Activated naive CD8-positive, alpha-beta T cell treated with anti-CD3 and anti-CD28 coated beads, Interleukin-2, amount 50 U/mL, for 24 hours (primary cell): ENCODE results near the gene MFF.

Experiments used
- ATAC-seq: fragments of 150-1000 bp; cut with Tn5 transposase; one replicate; pipeline ENCODE4 v1.10.0; 2021
- DNase-seq: peaks from one replicate; pipeline ENCODE4 v3.0.0; 2021
- H3K27ac Mint-ChIP-seq: one replicate; pipeline ENCODE4 v1.8.0; 2021; ENCODE audit warnings: mild to moderate bottlenecking, mixed read lengths
- H3K27me3 Mint-ChIP-seq: one replicate; pipeline ENCODE4 v1.8.0; 2021; ENCODE audit warnings: mixed read lengths
- H3K36me3 Mint-ChIP-seq: one replicate; pipeline ENCODE4 v1.8.0; 2021; ENCODE audit warnings: low read depth, mixed read lengths
- H3K4me1 Mint-ChIP-seq: one replicate; pipeline ENCODE4 v1.8.0; 2021; ENCODE audit warnings: mixed read lengths
- H3K4me3 Mint-ChIP-seq: one replicate; pipeline ENCODE4 v1.8.0; 2021; ENCODE audit warnings: mild to moderate bottlenecking, moderate library complexity, mixed read lengths
- H3K9me3 Mint-ChIP-seq: one replicate; pipeline ENCODE4 v1.8.0; 2021; ENCODE audit warnings: mixed read lengths

The MFF gene, protein sequence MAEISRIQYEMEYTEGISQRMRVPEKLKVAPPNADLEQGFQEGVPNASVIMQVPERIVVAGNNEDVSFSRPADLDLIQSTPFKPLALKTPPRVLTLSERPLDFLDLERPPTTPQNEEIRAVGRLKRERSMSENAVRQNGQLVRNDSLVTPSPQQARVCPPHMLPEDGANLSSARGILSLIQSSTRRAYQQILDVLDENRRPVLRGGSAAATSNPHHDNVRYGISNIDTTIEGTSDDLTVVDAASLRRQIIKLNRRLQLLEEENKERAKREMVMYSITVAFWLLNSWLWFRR

GRCh38 chr2:227324995-227325838 is at the start of gene MFF:
Gene MFF (plus strand): TSS chr2:227325251. CDS start chr2:227330666, 5,415 bp downstream.
- Mint-ChIP-seq H3K4me3 (peak within 1 kb of the TSS; percentile 90), H3K9me3 (peaks cover 19% of the 10 kb centered on the region), H3K36me3 (peaks cover 6% of the 10 kb centered on the region), H3K27ac (peak within 1 kb of the TSS; percentile 92), H3K4me1 (peaks cover 50% of the 10 kb centered on the region), H3K27me3 (peaks cover 2% of the 10 kb centered on the region)
- ATAC-seq (peak; percentile 98), DNase-seq (peak; percentile 94)

DNA sequence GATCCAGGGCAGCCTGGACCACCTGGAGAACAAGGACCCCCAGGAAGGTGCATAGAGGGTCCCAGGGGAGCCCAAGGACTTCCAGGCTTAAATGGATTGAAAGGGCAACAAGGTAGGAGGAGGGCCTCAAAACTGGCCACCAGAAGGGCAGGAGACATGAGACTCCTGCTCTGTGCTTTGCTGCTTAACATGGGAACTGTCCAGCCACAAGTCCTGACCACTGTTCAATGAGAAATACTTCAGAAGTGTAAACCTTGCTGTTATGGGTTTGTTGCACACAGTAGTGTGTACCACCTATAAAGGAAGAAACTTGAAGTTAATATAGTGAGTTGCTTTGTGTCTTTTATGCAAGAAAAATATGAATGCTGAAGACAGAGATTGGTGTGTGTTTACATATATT is 44.2 kb upstream of the MFF start:
- Mint-ChIP-seq H3K36me3 (no peaks in the 10 kb centered on the region), H3K9me3 (peaks cover 8% of the 10 kb centered on the region)
- no peak for DNase-seq

DNA sequence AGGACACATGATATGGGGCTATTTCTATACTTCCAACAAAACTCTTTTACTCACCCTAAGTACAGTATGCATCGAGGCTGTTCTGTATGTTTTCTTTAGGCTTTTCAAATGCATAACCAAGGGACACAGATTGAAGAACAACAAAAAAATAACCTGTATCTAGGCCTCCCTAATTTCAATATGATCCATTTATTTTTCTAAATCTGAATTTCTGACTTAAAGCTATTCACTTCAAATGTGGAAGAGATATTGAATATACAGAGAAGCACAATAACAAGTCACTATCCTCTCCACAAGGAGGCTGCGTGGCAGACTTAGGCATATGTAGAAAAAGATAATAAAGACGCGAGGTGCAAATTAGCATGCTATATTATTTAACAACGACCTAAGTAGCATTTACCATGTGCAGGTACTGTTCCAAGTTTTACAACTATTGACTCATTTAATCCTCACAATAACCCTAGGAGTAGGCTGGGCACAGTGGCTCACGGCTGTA is 39.3 kb upstream of the MFF start:
- Mint-ChIP-seq H3K36me3 (no peaks in the 10 kb centered on the region), H3K4me1 (no peaks in the 10 kb centered on the region), H3K27me3 (no peaks in the 10 kb centered on the region), H3K4me3 (no peak overlapping the region), H3K9me3 (peaks cover 8% of the 10 kb centered on the region), H3K27ac (no peak overlapping the region)
- DNase-seq (no peak), ATAC-seq (no peak)

More for the DNA sequence above, 44.2 kb upstream of the MFF start:
- H3K27ac Mint-ChIP-seq = no peak overlapping the region
- no peaks in the 10 kb centered on the region for H3K27me3 Mint-ChIP-seq
- H3K4me1 Mint-ChIP-seq = no peaks in the 10 kb centered on the region
- H3K4me3 Mint-ChIP-seq = no peak overlapping the region
- no peak for ATAC-seq

DNA sequence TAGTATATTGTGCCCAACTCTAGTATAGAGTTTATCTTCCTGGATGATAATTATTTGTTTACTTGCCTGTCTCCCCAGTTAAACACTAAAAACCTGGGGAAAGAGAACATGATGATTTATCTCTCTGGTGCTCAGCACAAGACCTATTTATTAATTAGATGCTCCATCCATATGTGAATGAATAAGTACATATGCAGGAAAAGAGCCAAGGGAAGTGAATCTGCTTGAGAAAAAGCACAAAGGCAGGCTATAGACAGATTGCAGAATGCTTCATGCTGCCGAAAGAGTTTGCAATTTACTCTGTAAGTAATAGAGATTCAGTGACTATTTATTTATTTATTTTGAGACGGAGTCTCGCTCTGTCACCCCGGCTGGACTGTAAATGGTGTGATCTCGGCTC is 37.3 kb upstream of the MFF start:
- ATAC-seq = no peak
- Mint-ChIP-seq H3K27ac (no peak overlapping the region), H3K27me3 (no peaks in the 10 kb centered on the region), H3K4me1 (no peaks in the 10 kb centered on the region), H3K36me3 (no peaks in the 10 kb centered on the region), H3K4me3 (no peak overlapping the region), H3K9me3 (peaks cover 3% of the 10 kb centered on the region)
- no peak for DNase-seq

DNA sequence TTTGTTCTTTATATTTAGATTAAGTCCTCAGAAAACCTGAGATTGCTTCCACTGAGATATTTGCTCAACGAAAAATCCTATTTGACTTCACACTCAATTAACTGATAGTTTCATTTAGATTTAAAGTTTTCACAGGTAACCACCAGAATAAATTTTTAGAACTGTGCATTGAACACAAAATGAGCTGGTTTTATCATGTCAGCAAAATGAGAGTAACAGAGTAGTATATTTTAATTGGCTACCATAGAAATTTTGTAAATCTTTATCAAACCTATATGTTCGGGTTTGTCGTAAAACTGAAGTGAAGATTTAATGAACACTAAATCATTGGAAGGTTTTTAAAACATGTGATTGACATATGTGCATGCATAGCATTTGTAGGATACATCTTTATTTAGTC is 32.7 kb upstream of the MFF start:
- Mint-ChIP-seq H3K4me1 (peaks cover 1% of the 10 kb centered on the region), H3K27ac (no peak overlapping the region), H3K36me3 (no peaks in the 10 kb centered on the region), H3K27me3 (no peaks in the 10 kb centered on the region), H3K4me3 (no peak overlapping the region), H3K9me3 (no peaks in the 10 kb centered on the region)
- no peak for ATAC-seq
- DNase-seq = no peak

- Mint-ChIP-seq H3K9me3 (no peaks in the 10 kb centered on the region), H3K27me3 (no peaks in the 10 kb centered on the region), H3K4me3 (no peak overlapping the region), H3K36me3 (no peaks in the 10 kb centered on the region), H3K4me1 (peaks cover 1% of the 10 kb centered on the region), H3K27ac (no peak overlapping the region)
- no peak for DNase-seq
- ATAC-seq = no peak
Observed at GRCh38 chr2:227293531-227293930, 31.5 kb upstream of the MFF start.

- Mint-ChIP-seq H3K4me1 (peaks cover 1% of the 10 kb centered on the region), H3K36me3 (no peaks in the 10 kb centered on the region), H3K9me3 (no peaks in the 10 kb centered on the region), H3K27me3 (no peaks in the 10 kb centered on the region), H3K4me3 (no peak overlapping the region), H3K27ac (no peak overlapping the region)
- no peak for DNase-seq
- ATAC-seq = no peak
Observed at GRCh38 chr2:227295806-227296205, 29.2 kb upstream of the MFF start.

DNA sequence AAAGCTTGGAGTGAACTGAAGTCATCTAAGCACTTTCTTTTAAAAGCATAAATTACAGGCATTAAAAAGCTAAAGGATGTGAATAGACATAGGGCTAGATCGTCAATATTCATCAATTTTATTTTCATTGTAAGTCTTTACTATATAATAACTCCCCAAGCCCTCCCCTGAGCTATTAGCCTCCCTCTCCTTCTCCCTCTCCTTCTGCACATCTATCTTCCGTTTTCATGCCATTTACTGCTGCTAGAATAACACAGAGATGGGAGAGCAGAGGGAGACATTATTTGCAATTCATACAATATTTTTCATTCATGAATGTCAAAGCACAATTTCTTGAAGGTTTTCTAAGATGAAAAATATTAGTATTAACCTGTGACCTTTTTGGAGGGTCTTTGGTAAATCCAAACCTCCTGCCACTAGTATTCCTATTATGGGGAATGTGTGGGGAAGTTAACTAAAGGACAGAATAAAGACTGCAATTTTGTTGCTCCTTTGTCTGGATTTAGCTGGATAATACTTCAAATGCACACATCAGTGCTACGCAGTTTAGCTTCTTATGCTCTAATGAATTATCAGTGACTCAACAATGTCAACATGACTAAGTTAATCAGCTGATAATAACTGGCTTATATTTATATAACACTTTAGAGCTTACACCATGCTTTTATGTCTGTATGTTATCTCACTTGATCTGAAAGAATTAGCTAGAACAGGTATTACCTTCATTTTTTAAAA is 28.2 kb upstream of the MFF start:
- no peaks in the 10 kb centered on the region for H3K27me3 Mint-ChIP-seq
- no peaks in the 10 kb centered on the region for H3K36me3 Mint-ChIP-seq
- no peaks in the 10 kb centered on the region for H3K9me3 Mint-ChIP-seq
- DNase-seq (no peak), ATAC-seq (no peak)
- no peak overlapping the region for H3K4me3 Mint-ChIP-seq
- peaks cover 1% of the 10 kb centered on the region for H3K4me1 Mint-ChIP-seq
- no peak overlapping the region for H3K27ac Mint-ChIP-seq

- Mint-ChIP-seq H3K9me3 (no peaks in the 10 kb centered on the region), H3K36me3 (no peaks in the 10 kb centered on the region), H3K4me3 (no peak overlapping the region), H3K27ac (no peak overlapping the region), H3K27me3 (no peaks in the 10 kb centered on the region), H3K4me1 (no peaks in the 10 kb centered on the region)
- no peak for ATAC-seq
- no peak for DNase-seq
Observed at GRCh38 chr2:227301523-227301922, 23.5 kb upstream of the MFF start.

DNA sequence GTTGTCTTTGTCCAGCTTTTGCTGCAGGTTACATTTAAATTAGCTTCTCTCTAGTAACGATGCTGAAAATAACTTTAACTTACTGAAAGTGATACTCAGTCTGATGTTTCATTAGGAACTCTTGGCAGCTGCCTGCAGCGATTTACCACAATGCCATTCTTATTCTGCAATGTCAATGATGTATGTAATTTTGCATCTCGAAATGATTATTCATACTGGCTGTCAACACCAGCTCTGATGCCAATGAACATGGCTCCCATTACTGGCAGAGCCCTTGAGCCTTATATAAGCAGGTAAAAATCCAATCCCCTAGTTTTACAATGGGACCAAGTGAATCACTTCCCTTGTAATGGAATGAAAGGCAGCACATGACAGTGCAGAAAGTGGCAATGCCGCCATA is 16.3 kb upstream of the MFF start:
- Mint-ChIP-seq H3K4me1 (no peaks in the 10 kb centered on the region), H3K4me3 (no peak overlapping the region), H3K27ac (no peak overlapping the region), H3K9me3 (no peaks in the 10 kb centered on the region), H3K36me3 (no peaks in the 10 kb centered on the region), H3K27me3 (no peaks in the 10 kb centered on the region)
- ATAC-seq = no peak
- DNase-seq = no peak

DNA sequence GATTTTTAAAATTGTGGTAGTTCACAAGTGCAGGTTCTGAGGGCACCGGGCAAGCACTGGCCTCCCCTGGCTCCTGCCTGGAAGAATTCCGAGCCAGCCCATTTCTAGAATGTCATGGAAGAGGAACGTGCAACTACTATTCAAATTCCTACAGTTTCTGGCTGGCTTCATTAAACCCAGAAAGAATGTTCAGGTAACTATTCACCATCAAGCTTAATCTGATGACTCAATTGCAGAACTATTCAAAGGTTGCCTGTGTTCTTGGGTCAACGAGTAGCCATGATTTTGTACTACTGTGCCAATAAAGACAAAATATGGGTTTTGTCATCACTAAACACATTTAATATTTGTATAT is 14.3 kb upstream of the MFF start:
- no peak overlapping the region for H3K4me3 Mint-ChIP-seq
- ATAC-seq (no peak), DNase-seq (no peak)
- H3K27ac Mint-ChIP-seq = no peak overlapping the region
- H3K4me1 Mint-ChIP-seq = no peaks in the 10 kb centered on the region
- H3K9me3 Mint-ChIP-seq = no peaks in the 10 kb centered on the region
- H3K36me3 Mint-ChIP-seq = no peaks in the 10 kb centered on the region
- H3K27me3 Mint-ChIP-seq = no peaks in the 10 kb centered on the region

DNA sequence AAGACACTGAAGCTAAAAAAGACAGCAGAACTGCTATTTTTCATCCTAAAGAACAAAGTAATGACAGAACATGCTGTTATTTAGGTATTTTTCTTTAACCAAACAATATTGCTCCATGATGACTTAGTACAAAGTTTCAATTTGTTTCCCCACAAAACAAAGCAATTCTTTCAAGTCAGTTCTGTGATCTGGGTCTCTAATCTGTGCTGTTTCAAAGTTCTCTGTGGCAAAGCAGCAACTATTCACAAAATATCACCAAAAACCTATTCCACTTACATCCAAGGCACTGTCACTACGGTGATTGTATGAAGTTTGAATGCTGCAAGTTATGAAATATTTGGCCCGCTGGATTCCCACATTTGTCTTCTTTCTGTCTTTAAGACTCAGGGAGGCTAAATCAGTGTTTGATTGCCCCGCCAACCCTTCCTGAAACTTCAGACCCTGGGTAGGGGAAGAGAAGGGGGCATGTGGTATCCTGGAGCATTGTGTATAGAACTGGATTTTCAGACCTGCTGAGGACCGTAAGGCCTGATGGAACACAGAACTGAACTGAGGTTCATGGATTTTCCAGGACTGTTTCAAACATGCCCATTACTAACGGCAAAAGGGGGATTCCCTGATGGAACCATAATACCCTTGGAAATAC is 13.1 kb upstream of the MFF start:
- Mint-ChIP-seq H3K4me1 (no peaks in the 10 kb centered on the region), H3K27ac (no peak overlapping the region), H3K9me3 (peaks cover 1% of the 10 kb centered on the region), H3K27me3 (peaks cover 2% of the 10 kb centered on the region), H3K36me3 (no peaks in the 10 kb centered on the region), H3K4me3 (no peak overlapping the region)
- ATAC-seq = no peak
- DNase-seq = no peak

DNA sequence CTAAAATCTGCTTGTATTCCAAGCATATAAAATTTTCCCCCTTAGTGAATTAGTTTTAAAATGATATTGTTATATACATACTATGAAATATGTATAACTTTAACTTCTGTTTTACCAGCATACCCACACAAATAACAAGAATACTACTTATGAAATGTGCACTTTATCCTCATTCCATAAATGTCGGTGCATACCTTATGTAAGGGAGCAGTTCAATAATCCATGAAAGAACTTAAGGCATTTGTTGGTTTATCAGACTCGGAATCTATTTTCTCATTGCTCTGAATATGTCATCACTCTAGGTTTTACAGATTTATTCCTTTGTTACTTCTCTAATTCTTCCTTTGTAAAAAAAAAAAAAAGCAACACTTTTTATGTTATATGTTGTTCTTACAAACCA is 12.5 kb upstream of the MFF start:
- Mint-ChIP-seq H3K4me3 (no peak overlapping the region), H3K27me3 (peaks cover 3% of the 10 kb centered on the region), H3K36me3 (no peaks in the 10 kb centered on the region), H3K9me3 (peaks cover 6% of the 10 kb centered on the region), H3K4me1 (no peaks in the 10 kb centered on the region), H3K27ac (no peak overlapping the region)
- no peak for DNase-seq
- no peak for ATAC-seq

- Mint-ChIP-seq H3K27me3 (peaks cover 3% of the 10 kb centered on the region), H3K4me1 (no peaks in the 10 kb centered on the region), H3K4me3 (no peak overlapping the region), H3K36me3 (no peaks in the 10 kb centered on the region), H3K27ac (no peak overlapping the region), H3K9me3 (peaks cover 8% of the 10 kb centered on the region)
- ATAC-seq = no peak
- no peak for DNase-seq
Observed at GRCh38 chr2:227313310-227313709, 11.7 kb upstream of the MFF start.
